H9 (cell line): ENCODE data around the gene ERF. TPM values are rescaled to one million over a fixed set of nuclear protein-coding genes. Genes with fewer than 3 reads are reported as not detected.

Source experiments
- DNase-seq: peaks from one replicate; pipeline ENCODE4 v3.0.0-alpha.2; 2017
- H2AFZ ChIP-seq: one replicate; pipeline ENCODE4 v1.6.1; 2013; ENCODE audit warnings: mild to moderate bottlenecking, low read length, control low read depth, moderate library complexity
- H2AK5ac ChIP-seq: 2 replicates; pipeline ENCODE4 v1.6.1; 2013; ENCODE audit warnings: low read length, control low read depth, mixed read lengths; ENCODE audit not compliant: insufficient read length
- H2BK120ac ChIP-seq: one replicate; pipeline ENCODE4 v1.6.1; 2013; ENCODE audit warnings: low read depth, mild to moderate bottlenecking, low read length, control low read depth, inconsistent platforms; ENCODE audit not compliant: poor library complexity, severe bottlenecking
- H2BK12ac ChIP-seq: 2 replicates; pipeline ENCODE4 v1.6.1; 2013; ENCODE audit warnings: low read length, control low read depth, mixed read lengths, low read depth; ENCODE audit not compliant: insufficient read length
- H2BK15ac ChIP-seq: 2 replicates; pipeline ENCODE4 v1.6.1; 2013; ENCODE audit warnings: low read depth, low read length, control low read depth
- H2BK20ac ChIP-seq: one replicate; pipeline ENCODE4 v1.6.1; 2013; ENCODE audit warnings: low read depth, mild to moderate bottlenecking, low read length, control low read depth, inconsistent platforms; ENCODE audit not compliant: poor library complexity, severe bottlenecking
- H2BK5ac ChIP-seq: 2 replicates; pipeline ENCODE4 v1.6.1; 2013; ENCODE audit warnings: low read length, control low read depth, mixed read lengths; ENCODE audit not compliant: insufficient read length
- H3K14ac ChIP-seq: 2 replicates; pipeline ENCODE4 v1.6.1; 2013; ENCODE audit warnings: low read length, control low read depth; ENCODE audit not compliant: insufficient read depth
- H3K18ac ChIP-seq: 2 replicates; pipeline ENCODE4 v1.6.1; 2013; ENCODE audit warnings: low read depth, mild to moderate bottlenecking, mixed read lengths, low read length, control low read depth; ENCODE audit not compliant: insufficient read length
- H3K23ac ChIP-seq: 2 replicates; pipeline ENCODE4 v1.6.1; 2013; ENCODE audit warnings: low read length, control low read depth, mixed read lengths, low read depth; ENCODE audit not compliant: insufficient read length
- H3K23me2 ChIP-seq: 2 replicates; pipeline ENCODE4 v1.6.1; 2013; ENCODE audit warnings: low read depth, mild to moderate bottlenecking, mixed read lengths, low read length, control low read depth; ENCODE audit not compliant: insufficient read length, poor library complexity, severe bottlenecking
- H3K27ac ChIP-seq: 2 replicates; pipeline ENCODE4 v1.5.1; 2013; ENCODE audit warnings: low read length, control low read depth, mixed read lengths, low read depth; ENCODE audit not compliant: insufficient read length
- H3K27me3 ChIP-seq: 2 replicates; pipeline ENCODE4 v1.6.1; 2013; ENCODE audit warnings: low read length, control low read depth, inconsistent platforms; ENCODE audit not compliant: insufficient read depth
- H3K4ac ChIP-seq: 2 replicates; pipeline ENCODE4 v1.6.1; 2013; ENCODE audit warnings: low read depth, mild to moderate bottlenecking, control low read depth, inconsistent platforms, low read length, moderate library complexity
- H3K4me1 ChIP-seq: 2 replicates; pipeline ENCODE4 v1.6.1; 2013; ENCODE audit warnings: low read length, control low read depth, inconsistent platforms; ENCODE audit not compliant: insufficient read depth
- H3K4me2 ChIP-seq: 2 replicates; pipeline ENCODE4 v1.6.1; 2013; ENCODE audit warnings: low read length, control low read depth, mixed read lengths; ENCODE audit not compliant: insufficient read length, insufficient read depth
- H3K56ac ChIP-seq: 2 replicates; pipeline ENCODE4 v1.6.1; 2013; ENCODE audit warnings: low read depth, mild to moderate bottlenecking, mixed read lengths, low read length, control low read depth; ENCODE audit not compliant: insufficient read length
- H3K79me1 ChIP-seq: 2 replicates; pipeline ENCODE4 v1.6.1; 2013; ENCODE audit warnings: low read depth, mild to moderate bottlenecking, moderate library complexity, low read length, control low read depth, inconsistent platforms; ENCODE audit not compliant: insufficient read depth, poor library complexity, severe bottlenecking
- H3K79me2 ChIP-seq: 2 replicates; pipeline ENCODE4 v1.6.1; 2013; ENCODE audit warnings: low read length, control low read depth, inconsistent platforms; ENCODE audit not compliant: insufficient read depth
- H3K9ac ChIP-seq: 2 replicates; pipeline ENCODE4 v1.6.1; 2013; ENCODE audit warnings: low read length, control low read depth, mixed read lengths; ENCODE audit not compliant: insufficient read length; ENCODE audit errors: extremely low read depth
- H3K9me3 ChIP-seq: one replicate; pipeline ENCODE4 v1.6.1; 2013; ENCODE audit warnings: low read depth, low read length, inconsistent platforms; ENCODE audit not compliant: control insufficient read depth
- H3T11ph ChIP-seq: one replicate; pipeline ENCODE4 v1.6.1; 2013; ENCODE audit warnings: mild to moderate bottlenecking, low read length, control low read depth, inconsistent platforms
- H4K20me1 ChIP-seq: one replicate; pipeline ENCODE4 v1.6.1; 2013; ENCODE audit not compliant: control insufficient read depth, insufficient read length, insufficient read depth
- H4K5ac ChIP-seq: 2 replicates; pipeline ENCODE4 v1.6.1; 2013; ENCODE audit warnings: low read depth, mild to moderate bottlenecking, mixed read lengths, low read length, control low read depth; ENCODE audit not compliant: insufficient read length
- H4K8ac ChIP-seq: replicated peaks from 2 replicates; pipeline ENCODE4 v1.6.1; 2013; ENCODE audit warnings: low read length, control low read depth, mixed read lengths, low read depth; ENCODE audit not compliant: insufficient read length
- H4K91ac ChIP-seq: 2 replicates; pipeline ENCODE4 v1.6.1; 2013; ENCODE audit warnings: low read depth, mild to moderate bottlenecking, moderate library complexity, mixed read lengths, low read length, control low read depth; ENCODE audit not compliant: insufficient read length
- H3K27ac Mint-ChIP-seq, 3 experiments: 2 replicates in 2 of 3; 3 replicates in 1 of 3; pipeline ENCODE4 v1.8.0; 2020 to 2021; ENCODE audit warnings: mixed read lengths in 3 of 3, mild to moderate bottlenecking in 1 of 3, moderate library complexity in 1 of 3
- H3K27me3 Mint-ChIP-seq: 2 replicates; pipeline ENCODE4 v1.8.0; 2021; ENCODE audit warnings: low read depth, mild to moderate bottlenecking, moderate library complexity, mixed read lengths
- H3K36me3 Mint-ChIP-seq, 3 experiments: 2 replicates in 2 of 3; 3 replicates in 1 of 3; pipeline ENCODE4 v1.8.0; 2020 to 2021; ENCODE audit warnings: low read depth in 3 of 3, mixed read lengths in 3 of 3; ENCODE audit not compliant: insufficient read depth in 1 of 3
- H3K4me1 Mint-ChIP-seq, 2 experiments: 2 replicates each; pipeline ENCODE4 v1.8.0; 2020; ENCODE audit warnings: mixed read lengths in 2 of 2
- H3K4me3 Mint-ChIP-seq, 2 experiments: 2 replicates in 1 of 2; 3 replicates in 1 of 2; pipeline ENCODE4 v1.8.0; 2020 to 2021; ENCODE audit warnings: mild to moderate bottlenecking in 2 of 2, mixed read lengths in 2 of 2, moderate library complexity in 1 of 2
- H3K9me3 Mint-ChIP-seq, 2 experiments: 2 replicates in 1 of 2; 3 replicates in 1 of 2; pipeline ENCODE4 v1.8.0; 2020; ENCODE audit warnings: mild to moderate bottlenecking in 2 of 2, mixed read lengths in 2 of 2, moderate library complexity in 1 of 2
- WGBS: extraction: QIAGEN DNeasy Blood & Tissue Kit; methylation state at CpG from one replicate; pipeline ENCODE4 v1.1.7; 2013; ENCODE audit warnings: missing lambda C conversion rate, low lambda C conversion rate, mixed read lengths; ENCODE audit not compliant: insufficient read length; ENCODE audit errors: extremely low coverage; 5-methylcytosine and 5-hydroxymethylcytosine counted together
- total RNA-seq: library from RNA; stranded (reverse); gene quantifications from 2 replicates; pipeline ENCODE4 v1.2.1, GENCODE V29; 2021
- TF ChIP-seq, protein P1 (sequence below): fragments of 200-600 bp; sonication (generic); conservative IDR thresholded peaks from 3 replicates; pipeline ENCODE4 v1.8.0; 2021; ENCODE audit warnings: antibody characterized with exemption, mild to moderate bottlenecking

Gene ERF
- total RNA-seq, 1 experiment from 2014 or later, result 126 TPM

DNA sequence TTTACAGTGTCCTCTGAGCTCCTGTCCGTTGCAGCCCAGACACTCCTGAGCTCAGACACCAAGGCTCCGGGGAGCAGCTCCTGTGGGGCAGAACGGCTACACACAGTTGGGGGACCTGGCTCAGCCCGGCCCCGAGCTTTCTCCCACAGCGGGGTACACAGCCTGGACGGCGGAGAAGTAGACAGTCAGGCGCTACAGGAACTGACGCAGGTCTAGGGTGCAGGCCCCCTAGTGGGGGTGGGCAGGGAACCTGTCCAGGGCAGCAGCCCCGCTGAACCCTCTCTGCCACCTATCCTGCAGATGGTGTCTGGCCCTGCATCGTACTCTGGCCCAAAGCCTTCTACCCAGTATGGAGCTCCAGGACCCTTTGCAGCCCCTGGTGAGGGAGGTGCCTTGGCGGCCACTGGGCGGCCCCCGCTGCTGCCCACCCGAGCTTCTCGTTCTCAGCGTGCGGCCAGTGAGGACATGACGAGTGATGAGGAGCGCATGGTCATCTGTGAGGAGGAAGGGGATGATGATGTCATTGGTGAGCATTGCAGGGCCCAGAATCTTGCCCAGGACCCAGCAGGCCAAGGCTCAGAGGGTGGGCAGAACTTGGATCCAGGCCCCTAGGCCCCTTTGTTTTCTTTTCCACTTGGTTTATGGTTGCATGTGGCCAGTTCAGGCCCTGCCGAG, 34.1 kb upstream of the ERF start:
- H2BK12ac ChIP-seq, result no peak overlapping the region
- H2BK15ac ChIP-seq, result no peak overlapping the region
- no peak overlapping the region for H4K8ac ChIP-seq
- H2BK5ac ChIP-seq, result no peak overlapping the region
- no peaks in the 10 kb centered on the region for H3K27me3 ChIP-seq
- H2BK20ac ChIP-seq, result no peak overlapping the region
- H4K20me1 ChIP-seq, result no peaks in the 10 kb centered on the region
- H2AFZ ChIP-seq, result no peak overlapping the region
- TF ChIP-seq, protein P1, sequence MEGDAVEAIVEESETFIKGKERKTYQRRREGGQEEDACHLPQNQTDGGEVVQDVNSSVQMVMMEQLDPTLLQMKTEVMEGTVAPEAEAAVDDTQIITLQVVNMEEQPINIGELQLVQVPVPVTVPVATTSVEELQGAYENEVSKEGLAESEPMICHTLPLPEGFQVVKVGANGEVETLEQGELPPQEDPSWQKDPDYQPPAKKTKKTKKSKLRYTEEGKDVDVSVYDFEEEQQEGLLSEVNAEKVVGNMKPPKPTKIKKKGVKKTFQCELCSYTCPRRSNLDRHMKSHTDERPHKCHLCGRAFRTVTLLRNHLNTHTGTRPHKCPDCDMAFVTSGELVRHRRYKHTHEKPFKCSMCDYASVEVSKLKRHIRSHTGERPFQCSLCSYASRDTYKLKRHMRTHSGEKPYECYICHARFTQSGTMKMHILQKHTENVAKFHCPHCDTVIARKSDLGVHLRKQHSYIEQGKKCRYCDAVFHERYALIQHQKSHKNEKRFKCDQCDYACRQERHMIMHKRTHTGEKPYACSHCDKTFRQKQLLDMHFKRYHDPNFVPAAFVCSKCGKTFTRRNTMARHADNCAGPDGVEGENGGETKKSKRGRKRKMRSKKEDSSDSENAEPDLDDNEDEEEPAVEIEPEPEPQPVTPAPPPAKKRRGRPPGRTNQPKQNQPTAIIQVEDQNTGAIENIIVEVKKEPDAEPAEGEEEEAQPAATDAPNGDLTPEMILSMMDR, result no peak
- no peak overlapping the region for H2BK120ac ChIP-seq
- no peak overlapping the region for H3K4ac ChIP-seq
- no peak overlapping the region for H3K14ac ChIP-seq
- Mint-ChIP-seq H3K36me3 (peaks cover 22 to 61% (median 55%) of the 10 kb centered on the region in 3 experiments), H3K9me3 (no peaks in the 10 kb centered on the region), H3K27ac (no peak overlapping the region), H3K27me3 (no peaks in the 10 kb centered on the region; the same call in 1 of the 2 replicates), H3K4me3 (no peak overlapping the region), H3K4me1 (peaks cover 14 to 44% of the 10 kb centered on the region in 2 experiments)
- peaks cover 3% of the 10 kb centered on the region; the same call in 1 of the 2 replicates for H3K79me2 ChIP-seq
- H4K5ac ChIP-seq, result no peak overlapping the region
- H3K9me3 ChIP-seq, result no peaks in the 10 kb centered on the region
- no peak overlapping the region for H2AK5ac ChIP-seq
- no CpG with 5 or more reads among the region's 22 CpGs for WGBS
- H3K9ac ChIP-seq, result no peak overlapping the region
- H3K23me2 ChIP-seq, result peaks cover 8% of the 10 kb centered on the region
- DNase-seq, result no peak
- H3K79me1 ChIP-seq, result peaks cover 11% of the 10 kb centered on the region
- H3K27ac ChIP-seq, result no peak overlapping the region
- no peak overlapping the region for H3K4me2 ChIP-seq
- no peak overlapping the region for H3K56ac ChIP-seq
- H3K4me1 ChIP-seq, result no peaks in the 10 kb centered on the region
- no peak overlapping the region for H3K18ac ChIP-seq
- no peak overlapping the region for H4K91ac ChIP-seq
- H3K23ac ChIP-seq, result no peak overlapping the region
- H3T11ph ChIP-seq, result no peak overlapping the region
